Osteocyte (in vitro differentiated cells): ENCODE measurements around the gene FGF12. TPM values are rescaled to one million over a fixed set of nuclear protein-coding genes. Genes with fewer than 3 reads are reported as not detected.

Experiments used
- DNase-seq: peaks from one replicate; pipeline ENCODE4 v3.0.0; 2021; ENCODE audit warnings: mixed read lengths; ENCODE audit not compliant: unreplicated experiment; ENCODE audit errors: extremely low spot score
- H3K27ac Mint-ChIP-seq: one replicate; pipeline ENCODE4 v1.8.0; 2021; ENCODE audit warnings: mild to moderate bottlenecking, mixed read lengths; ENCODE audit not compliant: unreplicated experiment
- H3K27me3 Mint-ChIP-seq: one replicate; pipeline ENCODE4 v1.8.0; 2021; ENCODE audit warnings: mixed read lengths; ENCODE audit not compliant: unreplicated experiment
- H3K36me3 Mint-ChIP-seq: one replicate; pipeline ENCODE4 v1.8.0; 2021; ENCODE audit warnings: mixed read lengths; ENCODE audit not compliant: unreplicated experiment
- H3K4me1 Mint-ChIP-seq: one replicate; pipeline ENCODE4 v1.8.0; 2021; ENCODE audit warnings: mixed read lengths; ENCODE audit not compliant: unreplicated experiment
- H3K4me3 Mint-ChIP-seq: one replicate; pipeline ENCODE4 v1.8.0; 2021; ENCODE audit warnings: mild to moderate bottlenecking, moderate library complexity, mixed read lengths; ENCODE audit not compliant: unreplicated experiment
- H3K9me3 Mint-ChIP-seq: one replicate; pipeline ENCODE4 v1.8.0; 2021; ENCODE audit warnings: mixed read lengths; ENCODE audit not compliant: unreplicated experiment
- total RNA-seq: library from RNA; stranded (reverse); gene quantifications from 2 replicates; pipeline ENCODE4 v1.2.1, GENCODE V29; 2021
- TF ChIP-seq, protein P1 (sequence below): fragments of 200-600 bp; sonication (generic); IDR thresholded peaks from 2 replicates; pipeline ENCODE4 v1.5.0; 2021; ENCODE audit warnings: antibody characterized with exemption, mild to moderate bottlenecking, moderate library complexity

The FGF12 gene
- total RNA-seq, 1 donor from 2014 or later: not detected

DNA sequence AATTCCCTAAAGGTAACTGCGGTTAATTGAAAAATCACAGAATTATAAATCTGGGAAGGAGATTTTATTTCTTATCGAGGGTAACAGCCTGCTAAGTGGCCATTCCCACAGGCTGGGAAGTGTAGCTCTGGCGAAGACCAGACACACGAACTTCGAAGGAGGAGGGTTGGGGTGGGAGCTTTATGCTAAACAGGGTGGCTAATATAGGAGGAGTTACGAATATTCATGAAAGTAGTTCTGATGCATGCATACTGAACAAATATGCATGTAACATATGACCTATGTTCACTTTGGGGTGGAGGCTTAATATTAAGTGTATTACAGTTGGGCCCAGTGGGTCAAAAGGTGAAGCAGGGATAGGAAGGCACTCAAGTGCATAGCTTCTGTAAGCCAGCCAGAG lies 221.6 kb downstream of the FGF12 start:
- TF ChIP-seq, protein P1, sequence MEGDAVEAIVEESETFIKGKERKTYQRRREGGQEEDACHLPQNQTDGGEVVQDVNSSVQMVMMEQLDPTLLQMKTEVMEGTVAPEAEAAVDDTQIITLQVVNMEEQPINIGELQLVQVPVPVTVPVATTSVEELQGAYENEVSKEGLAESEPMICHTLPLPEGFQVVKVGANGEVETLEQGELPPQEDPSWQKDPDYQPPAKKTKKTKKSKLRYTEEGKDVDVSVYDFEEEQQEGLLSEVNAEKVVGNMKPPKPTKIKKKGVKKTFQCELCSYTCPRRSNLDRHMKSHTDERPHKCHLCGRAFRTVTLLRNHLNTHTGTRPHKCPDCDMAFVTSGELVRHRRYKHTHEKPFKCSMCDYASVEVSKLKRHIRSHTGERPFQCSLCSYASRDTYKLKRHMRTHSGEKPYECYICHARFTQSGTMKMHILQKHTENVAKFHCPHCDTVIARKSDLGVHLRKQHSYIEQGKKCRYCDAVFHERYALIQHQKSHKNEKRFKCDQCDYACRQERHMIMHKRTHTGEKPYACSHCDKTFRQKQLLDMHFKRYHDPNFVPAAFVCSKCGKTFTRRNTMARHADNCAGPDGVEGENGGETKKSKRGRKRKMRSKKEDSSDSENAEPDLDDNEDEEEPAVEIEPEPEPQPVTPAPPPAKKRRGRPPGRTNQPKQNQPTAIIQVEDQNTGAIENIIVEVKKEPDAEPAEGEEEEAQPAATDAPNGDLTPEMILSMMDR: no peak
- Mint-ChIP-seq H3K27me3 (no peaks in the 10 kb centered on the region), H3K36me3 (no peaks in the 10 kb centered on the region), H3K9me3 (peaks cover 3% of the 10 kb centered on the region), H3K4me1 (no peaks in the 10 kb centered on the region), H3K4me3 (no peak overlapping the region), H3K27ac (no peak overlapping the region)
- DNase-seq: no peak

DNA sequence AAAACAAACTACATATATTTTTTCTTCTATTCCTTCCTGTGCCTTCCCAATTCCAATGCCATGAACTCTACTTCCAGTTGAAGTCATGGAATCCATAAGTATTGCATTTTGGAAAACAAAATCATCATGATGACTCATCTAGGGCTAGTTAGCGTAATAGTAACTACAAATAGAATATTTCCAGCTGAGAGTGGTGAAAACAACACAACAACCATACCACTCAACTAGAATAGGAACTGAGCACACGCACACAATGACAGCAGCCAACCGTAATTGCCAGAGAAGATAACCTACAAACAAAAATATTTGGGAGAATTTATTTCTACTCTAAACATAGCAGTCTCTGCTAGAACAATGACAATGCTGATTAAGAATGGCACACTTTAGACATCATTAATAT lies 225.9 kb downstream of the FGF12 start:
- no peak overlapping the region for H3K4me3 Mint-ChIP-seq
- H3K4me1 Mint-ChIP-seq: no peaks in the 10 kb centered on the region
- TF ChIP-seq, protein P1: no peak
- no peak overlapping the region for H3K27ac Mint-ChIP-seq
- no peaks in the 10 kb centered on the region for H3K36me3 Mint-ChIP-seq
- H3K9me3 Mint-ChIP-seq: peaks cover 6% of the 10 kb centered on the region
- DNase-seq: no peak
- no peaks in the 10 kb centered on the region for H3K27me3 Mint-ChIP-seq

DNA sequence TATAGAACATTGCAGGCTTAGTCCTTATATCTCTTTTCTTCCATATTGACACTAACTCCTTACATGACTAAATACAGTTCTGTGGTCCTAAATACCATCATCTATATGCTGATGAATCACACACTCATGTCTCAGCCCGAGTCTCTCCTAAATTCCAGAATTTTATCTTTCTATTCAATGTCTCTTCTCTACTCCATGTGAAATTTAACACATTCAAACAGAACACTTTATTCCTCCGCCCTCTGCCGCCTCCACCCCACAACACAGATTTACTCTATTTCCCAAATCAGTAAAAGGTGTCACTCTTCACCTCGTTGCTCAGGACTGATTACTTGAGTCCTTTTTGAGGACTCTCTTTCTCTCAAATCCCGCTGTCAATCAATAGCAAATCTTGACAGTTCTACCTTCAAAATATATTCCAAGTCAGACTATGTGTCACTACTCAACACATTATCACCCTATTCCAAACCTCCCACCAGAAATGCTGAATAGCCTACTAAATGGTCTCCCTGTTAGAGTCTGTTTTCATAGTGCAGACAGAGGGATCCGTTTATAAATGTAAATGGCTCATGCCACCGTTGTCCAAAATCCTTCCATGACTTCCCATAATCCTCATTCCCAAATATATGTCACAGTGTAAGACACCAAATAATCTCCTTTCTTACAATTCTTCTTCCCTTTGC lies 230.3 kb downstream of the FGF12 start:
- TF ChIP-seq, protein P1: no peak
- Mint-ChIP-seq H3K36me3 (no peaks in the 10 kb centered on the region), H3K27me3 (no peaks in the 10 kb centered on the region), H3K9me3 (peaks cover 6% of the 10 kb centered on the region), H3K4me1 (no peaks in the 10 kb centered on the region), H3K4me3 (no peak overlapping the region), H3K27ac (no peak overlapping the region)
- no peak for DNase-seq

DNA sequence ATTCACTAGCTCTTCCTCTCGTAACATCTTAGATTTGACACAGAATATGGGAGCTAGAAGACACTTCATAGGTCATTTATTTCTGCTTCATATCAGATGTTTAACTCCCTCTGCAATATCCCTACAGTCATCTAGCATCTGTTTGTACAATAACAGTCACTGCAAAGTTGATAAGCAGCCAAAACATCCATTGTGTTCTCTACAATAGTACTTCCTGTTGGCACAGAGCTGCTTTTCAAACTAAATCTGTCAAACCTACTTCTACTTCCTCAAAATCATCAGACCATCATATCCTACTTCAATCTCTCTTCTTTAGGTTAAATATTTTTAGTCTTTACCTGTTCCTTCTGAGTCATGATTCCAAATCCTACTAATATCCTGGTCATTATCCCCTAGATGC lies 233.2 kb downstream of the FGF12 start:
- no peaks in the 10 kb centered on the region for H3K9me3 Mint-ChIP-seq
- peaks cover 2% of the 10 kb centered on the region for H3K27me3 Mint-ChIP-seq
- no peak overlapping the region for H3K27ac Mint-ChIP-seq
- TF ChIP-seq, protein P1: no peak
- H3K36me3 Mint-ChIP-seq: no peaks in the 10 kb centered on the region
- no peak overlapping the region for H3K4me3 Mint-ChIP-seq
- DNase-seq: no peak
- H3K4me1 Mint-ChIP-seq: no peaks in the 10 kb centered on the region

DNA sequence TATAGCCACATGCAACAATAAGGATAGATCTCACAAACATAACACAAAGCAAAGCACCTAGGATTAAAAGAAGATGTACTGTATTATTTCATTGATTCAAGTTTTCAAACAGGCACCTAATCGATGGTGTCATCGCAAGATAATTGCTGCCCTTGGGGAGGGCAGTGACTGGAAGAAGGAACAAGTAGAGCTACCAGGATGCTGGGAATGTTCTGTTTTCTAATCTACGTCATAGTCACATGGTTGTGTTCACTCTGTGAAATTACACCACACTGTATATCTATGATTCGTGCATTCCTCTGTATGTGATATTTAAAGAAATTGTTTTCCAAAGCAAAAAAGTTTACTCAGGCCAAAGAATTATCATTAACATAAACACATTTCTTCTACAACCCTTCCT lies 236.6 kb downstream of the FGF12 start:
- Mint-ChIP-seq H3K9me3 (no peaks in the 10 kb centered on the region), H3K27me3 (peaks cover 2% of the 10 kb centered on the region), H3K36me3 (no peaks in the 10 kb centered on the region), H3K4me1 (no peaks in the 10 kb centered on the region), H3K27ac (no peak overlapping the region), H3K4me3 (no peak overlapping the region)
- TF ChIP-seq, protein P1: no peak
- no peak for DNase-seq
